ENCODE measurements around the gene RPL10.

Gene RPL10

GRCh38 chrX:154373340-154374306, 24.6 kb upstream of the RPL10 start:
- TF ChIP-seq, protein P1, sequence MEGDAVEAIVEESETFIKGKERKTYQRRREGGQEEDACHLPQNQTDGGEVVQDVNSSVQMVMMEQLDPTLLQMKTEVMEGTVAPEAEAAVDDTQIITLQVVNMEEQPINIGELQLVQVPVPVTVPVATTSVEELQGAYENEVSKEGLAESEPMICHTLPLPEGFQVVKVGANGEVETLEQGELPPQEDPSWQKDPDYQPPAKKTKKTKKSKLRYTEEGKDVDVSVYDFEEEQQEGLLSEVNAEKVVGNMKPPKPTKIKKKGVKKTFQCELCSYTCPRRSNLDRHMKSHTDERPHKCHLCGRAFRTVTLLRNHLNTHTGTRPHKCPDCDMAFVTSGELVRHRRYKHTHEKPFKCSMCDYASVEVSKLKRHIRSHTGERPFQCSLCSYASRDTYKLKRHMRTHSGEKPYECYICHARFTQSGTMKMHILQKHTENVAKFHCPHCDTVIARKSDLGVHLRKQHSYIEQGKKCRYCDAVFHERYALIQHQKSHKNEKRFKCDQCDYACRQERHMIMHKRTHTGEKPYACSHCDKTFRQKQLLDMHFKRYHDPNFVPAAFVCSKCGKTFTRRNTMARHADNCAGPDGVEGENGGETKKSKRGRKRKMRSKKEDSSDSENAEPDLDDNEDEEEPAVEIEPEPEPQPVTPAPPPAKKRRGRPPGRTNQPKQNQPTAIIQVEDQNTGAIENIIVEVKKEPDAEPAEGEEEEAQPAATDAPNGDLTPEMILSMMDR (IDR thresholded peaks at IDR 0.05; ENCODE audit: unreplicated experiment in 3 of 3): peak; percentile 58 to 65 (median 61)
- H3K9me3 Mint-ChIP-seq: peaks cover 10% of the 10 kb centered on the region
- H3K27ac Mint-ChIP-seq: peak overlapping the region; percentile 74 to 95 (median 90)
- peaks cover 5% of the 10 kb centered on the region for H3K4me1 Mint-ChIP-seq
- peak overlapping the region; percentile 80 to 92 (median 91) for H3K4me3 Mint-ChIP-seq
- H3K27me3 Mint-ChIP-seq (ENCODE audit: low read depth): no peaks in the 10 kb centered on the region
- peaks cover 4% of the 10 kb centered on the region for H3K36me3 Mint-ChIP-seq (ENCODE audit: low read depth)

GRCh38 chrX:154374313-154375155, 23.6 kb upstream of the RPL10 start, which contains the start of gene FLNA:
Gene FLNA, minus strand, starts transcription at chrX:154374634. Its CDS starts 3,389 bp downstream, at chrX:154371245.
- H3K27me3 Mint-ChIP-seq (ENCODE audit: low read depth): no peaks in the 10 kb centered on the region
- H3K36me3 Mint-ChIP-seq (ENCODE audit: low read depth): peaks cover 4% of the 10 kb centered on the region
- H3K9me3 Mint-ChIP-seq: peaks cover 10% of the 10 kb centered on the region
- H3K4me3 Mint-ChIP-seq: peak within 1 kb of the TSS; percentile 80 to 92 (median 91)
- H3K4me1 Mint-ChIP-seq: peaks cover 5% of the 10 kb centered on the region
- peak within 1 kb of the TSS; percentile 74 to 95 (median 90) for H3K27ac Mint-ChIP-seq
- TF ChIP-seq, protein P1 (IDR thresholded peaks at IDR 0.05; ENCODE audit: unreplicated experiment in 3 of 3): peak in 1 of 3 experiments; percentile 22

DNA sequence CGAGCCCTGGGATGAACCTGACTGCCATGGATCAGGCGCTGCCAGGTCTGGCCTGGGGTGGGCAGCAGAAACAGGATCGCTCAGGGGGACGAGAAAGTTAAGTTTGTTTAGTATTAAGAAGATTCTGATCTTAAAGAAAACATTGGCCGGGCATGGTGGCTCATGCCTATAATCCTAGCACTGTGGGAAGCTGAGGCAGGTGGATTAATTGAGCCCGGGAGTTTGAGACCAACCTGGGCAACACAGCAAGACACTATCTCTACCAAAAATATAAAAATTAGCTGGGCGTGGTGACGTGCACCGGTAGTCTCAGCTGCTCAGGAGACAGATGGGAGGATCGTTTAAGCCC, 23.0 kb upstream of the RPL10 start:
- Mint-ChIP-seq H3K4me1 (peaks cover 9% of the 10 kb centered on the region), H3K4me3 (peak overlapping the region; percentile 65 to 77 (median 76)), H3K36me3 (ENCODE audit: low read depth) (peaks cover 3% of the 10 kb centered on the region), H3K27ac (peak overlapping the region in 2 of 3 experiments; percentile 54 to 86), H3K9me3 (peaks cover 9% of the 10 kb centered on the region), H3K27me3 (ENCODE audit: low read depth) (no peaks in the 10 kb centered on the region)
- TF ChIP-seq, protein P1 (IDR thresholded peaks at IDR 0.05; ENCODE audit: unreplicated experiment in 3 of 3): no peak

- H3K27me3 Mint-ChIP-seq (ENCODE audit: low read depth): no peaks in the 10 kb centered on the region
These were observed 21.4 kb upstream of the RPL10 start for GRCh38 chrX:154376774-154377173.

GRCh38 chrX:154378059-154378798, 19.9 kb upstream of the RPL10 start:
- peaks cover 12% of the 10 kb centered on the region for H3K9me3 Mint-ChIP-seq
- H3K4me1 Mint-ChIP-seq: peaks cover 12% of the 10 kb centered on the region
- peak overlapping the region; percentile 77 to 93 (median 86) for H3K4me3 Mint-ChIP-seq
- H3K36me3 Mint-ChIP-seq (ENCODE audit: low read depth): peaks cover 5% of the 10 kb centered on the region
- no peaks in the 10 kb centered on the region for H3K27me3 Mint-ChIP-seq (ENCODE audit: low read depth)
- peak overlapping the region in 2 of 3 experiments; percentile 28 to 40 for H3K27ac Mint-ChIP-seq
- TF ChIP-seq, protein P1 (IDR thresholded peaks at IDR 0.05; ENCODE audit: unreplicated experiment in 3 of 3): no peak

More at GRCh38 chrX:154376774-154377173, 21.4 kb upstream of the RPL10 start:
- Mint-ChIP-seq H3K36me3 (ENCODE audit: low read depth) (peaks cover 5% of the 10 kb centered on the region), H3K4me1 (peaks cover 14% of the 10 kb centered on the region), H3K27ac (peak overlapping the region; percentile 13 to 67 (median 60)), H3K9me3 (peaks cover 12% of the 10 kb centered on the region), H3K4me3 (peak overlapping the region; percentile 47 to 77 (median 63))
- TF ChIP-seq, protein P1 (IDR thresholded peaks at IDR 0.05; ENCODE audit: unreplicated experiment in 3 of 3): no peak

Measured in nephron (organoid).